Measurements from ENCODE around the gene PKIB.

The PKIB gene

DNA sequence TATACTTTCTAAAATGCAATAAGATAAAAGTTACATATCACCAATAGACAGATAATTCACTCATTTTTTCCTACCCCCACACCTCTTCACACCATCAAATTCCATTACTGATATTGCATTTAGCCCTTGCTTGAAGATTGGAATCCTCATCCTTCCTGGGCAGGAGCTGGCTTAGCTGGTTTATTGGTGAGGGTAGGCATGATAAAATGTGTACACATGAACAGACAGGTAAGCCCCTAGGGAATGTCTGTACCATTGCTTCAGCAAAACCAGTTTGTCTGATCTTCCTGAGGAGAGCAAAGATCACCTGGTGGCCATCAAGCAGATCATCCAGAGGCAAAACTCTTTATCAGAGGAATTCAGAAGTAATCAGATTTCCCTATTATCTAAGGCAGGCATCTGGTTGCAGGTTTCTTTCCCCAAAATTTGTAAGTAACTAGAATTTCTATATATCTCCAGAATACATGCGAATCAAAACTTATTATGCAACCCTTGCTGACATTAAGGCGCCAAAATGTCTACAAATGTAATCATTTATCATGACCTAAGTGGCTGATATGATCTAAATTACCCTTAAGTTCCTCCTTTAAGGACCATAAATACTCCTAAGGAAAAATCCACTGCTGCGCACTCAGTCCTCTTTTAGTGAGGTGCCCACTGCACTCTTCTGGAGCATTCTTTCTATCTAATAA lies 162.7 kb downstream of the PKIB start:
- no peak for TF ChIP-seq POLR2A (IDR thresholded peaks at IDR 0.05; ENCODE audit: low read depth, low read length)
- FAIRE-seq (no peak), DNase-seq (ENCODE audit: insufficient read length, low spot score) (no peak)
